HG03095 (cell line): ENCODE measurements around the gene DCBLD1.
A peak's percentile ranks its signal among the peaks of the same experiment; 100 is the strongest.

ENCODE experiments used
- ATAC-seq: cut with Tn5 transposase; IDR thresholded peaks from one replicate; pipeline ENCODE4 v1.9.1; 2021; ENCODE audit warnings: moderate library complexity; ENCODE audit not compliant: unreplicated experiment

DCBLD1 gene

DNA sequence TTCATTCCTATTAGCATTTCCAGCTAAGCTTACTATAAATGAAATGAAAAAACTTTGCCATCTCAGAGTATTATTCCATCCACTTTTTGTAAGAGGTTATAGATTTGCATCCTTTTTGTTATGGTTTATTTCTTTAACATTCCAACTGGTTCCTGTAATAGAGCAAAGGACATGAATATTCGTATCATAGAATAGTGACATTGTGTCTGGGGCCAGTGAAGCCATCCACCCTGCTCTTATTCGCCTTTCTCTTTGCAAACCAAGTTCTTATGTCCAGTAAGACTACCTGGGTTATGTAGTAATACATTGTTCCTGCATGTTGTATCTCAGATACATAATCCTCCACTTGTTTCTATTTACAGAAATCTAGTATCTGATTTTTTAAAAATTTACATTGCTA lies 43.1 kb downstream of the DCBLD1 start:
- ATAC-seq = no peak

DNA sequence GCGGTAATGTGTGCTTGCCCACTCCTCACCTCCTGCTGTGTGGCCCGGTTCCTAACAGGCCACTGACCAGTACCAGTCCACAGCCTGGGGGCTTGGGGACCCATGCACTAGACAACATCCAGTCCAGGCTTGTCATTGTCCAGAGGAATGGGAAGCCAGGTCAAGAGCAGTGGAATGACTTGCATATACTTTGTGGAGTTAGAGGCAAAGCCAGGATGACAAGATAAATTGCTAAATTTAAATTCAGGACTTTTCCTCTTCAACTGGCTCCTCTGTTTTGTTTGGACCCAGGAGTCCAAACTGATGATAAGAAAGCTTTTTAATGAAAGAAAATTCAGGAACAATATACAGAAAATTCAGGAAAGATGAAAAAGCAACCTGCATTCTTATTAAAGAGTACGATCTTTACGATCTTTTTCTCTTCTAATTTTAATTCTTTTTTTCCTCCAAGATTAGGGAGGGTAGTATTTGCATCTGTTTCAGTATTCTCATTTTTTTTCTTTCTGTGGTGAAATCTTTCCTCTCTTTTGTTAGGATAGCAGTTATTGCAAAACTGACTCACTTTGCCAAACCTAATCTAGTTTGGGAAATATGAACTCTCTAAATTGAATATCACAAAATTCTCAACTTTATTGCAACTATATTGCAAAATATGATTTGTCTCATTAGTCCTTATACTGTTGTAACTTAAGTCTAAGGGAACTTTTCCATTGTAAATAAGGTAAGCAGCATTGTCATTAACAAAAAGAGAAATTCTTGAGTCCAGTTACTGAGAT lies 48.2 kb downstream of the DCBLD1 start:
- no peak for ATAC-seq

DNA sequence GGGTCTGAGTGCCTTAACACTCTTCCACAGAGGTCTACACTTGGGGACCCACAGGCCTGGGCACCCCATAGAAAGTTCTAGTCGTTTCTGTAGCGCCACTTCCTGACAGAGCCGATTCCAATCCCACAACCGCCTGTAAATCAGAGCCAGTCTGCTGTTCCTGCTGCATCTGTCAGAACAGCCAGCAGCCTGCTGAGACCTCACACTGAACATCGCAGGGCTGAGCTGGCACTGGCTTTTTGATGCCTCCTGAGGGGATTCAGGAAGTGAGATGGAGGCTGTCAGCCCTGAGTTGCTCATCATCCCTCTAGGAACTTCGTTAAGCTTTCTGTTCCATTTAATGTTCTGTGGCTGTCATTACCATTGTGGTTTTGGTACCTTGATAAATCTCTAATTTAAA lies 48.9 kb downstream of the DCBLD1 start:
- no peak for ATAC-seq

DNA sequence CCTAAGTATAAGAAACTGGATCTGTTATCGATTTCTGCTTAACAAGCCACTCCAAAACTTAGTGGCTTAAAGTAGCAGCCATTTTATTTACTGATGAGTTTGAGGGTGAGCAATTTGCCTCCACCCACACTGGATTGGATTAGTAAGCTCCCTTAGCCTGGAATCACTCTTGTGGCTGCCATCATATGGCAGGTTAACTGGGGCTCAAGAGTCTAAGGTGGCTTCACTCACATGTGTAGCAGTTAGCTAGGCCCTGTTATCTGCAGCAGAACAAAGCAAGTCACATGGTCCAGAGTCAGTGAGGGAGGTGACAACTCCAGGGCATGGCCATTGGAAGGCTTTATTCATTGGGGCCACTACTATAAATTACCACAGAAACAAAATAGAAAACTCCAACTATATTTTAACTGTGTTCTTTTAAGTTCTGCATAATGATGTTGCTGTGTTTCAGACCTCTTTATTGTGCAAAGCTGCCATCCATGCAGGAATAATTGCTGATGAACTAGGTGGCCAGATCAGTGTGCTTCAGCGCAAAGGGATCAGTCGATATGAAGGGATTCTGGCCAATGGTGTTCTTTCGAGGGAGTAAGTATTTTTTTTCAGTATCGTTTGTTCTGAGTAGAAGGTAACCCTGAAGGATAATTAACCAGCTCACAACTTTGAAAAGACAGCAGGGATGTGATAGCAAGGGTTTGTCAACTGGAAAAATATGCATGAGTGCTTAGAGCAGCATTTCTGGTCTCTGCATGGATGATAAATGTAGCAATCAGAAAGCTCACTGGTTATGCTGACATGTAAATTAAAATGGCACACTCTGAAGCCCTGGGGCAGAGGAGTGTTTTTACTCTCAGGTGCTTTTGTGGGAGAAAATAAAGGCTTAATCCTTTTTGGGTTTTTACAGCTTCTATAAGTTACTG lies 49.6 kb downstream of the DCBLD1 start:
- ATAC-seq = no peak

DNA sequence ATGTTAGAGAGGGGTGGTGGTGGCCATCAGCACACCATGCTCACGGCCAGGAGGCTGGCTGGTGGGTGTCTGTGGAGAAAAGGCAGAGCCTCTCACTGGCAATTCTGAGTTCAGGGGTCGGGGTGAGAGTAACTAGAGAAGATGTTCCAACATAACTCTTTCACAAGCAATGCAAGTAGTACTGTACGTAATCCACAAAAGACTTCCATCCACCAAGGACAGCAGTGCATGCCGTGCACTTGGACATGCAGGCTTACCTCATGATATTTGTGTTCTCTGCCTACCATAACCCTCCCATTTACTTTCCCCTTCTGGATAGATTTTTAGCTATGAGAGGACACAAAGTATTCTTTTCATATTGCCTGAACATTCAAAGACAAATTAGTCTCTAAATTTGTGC lies 51.3 kb downstream of the DCBLD1 start:
- ATAC-seq = no peak

DNA sequence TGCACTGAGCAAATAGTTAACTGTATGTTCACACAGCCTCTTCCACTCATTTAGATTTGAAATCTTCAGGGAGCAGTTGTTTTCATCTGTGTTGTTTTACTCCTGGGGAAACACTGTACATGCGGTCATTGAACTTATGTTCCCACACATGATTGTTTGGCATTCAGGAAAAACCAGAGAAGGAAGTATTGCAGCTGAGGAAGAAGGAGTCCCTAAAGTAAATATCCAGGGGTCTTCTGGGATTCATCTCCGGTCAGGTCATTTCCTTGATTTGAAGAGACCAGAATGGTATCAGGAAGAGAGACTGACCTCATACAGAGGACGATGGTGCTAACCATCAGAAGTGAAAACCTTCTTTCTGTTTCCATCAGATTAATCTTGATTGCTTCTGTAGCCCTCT lies 52.5 kb downstream of the DCBLD1 start:
- ATAC-seq = no peak

DNA sequence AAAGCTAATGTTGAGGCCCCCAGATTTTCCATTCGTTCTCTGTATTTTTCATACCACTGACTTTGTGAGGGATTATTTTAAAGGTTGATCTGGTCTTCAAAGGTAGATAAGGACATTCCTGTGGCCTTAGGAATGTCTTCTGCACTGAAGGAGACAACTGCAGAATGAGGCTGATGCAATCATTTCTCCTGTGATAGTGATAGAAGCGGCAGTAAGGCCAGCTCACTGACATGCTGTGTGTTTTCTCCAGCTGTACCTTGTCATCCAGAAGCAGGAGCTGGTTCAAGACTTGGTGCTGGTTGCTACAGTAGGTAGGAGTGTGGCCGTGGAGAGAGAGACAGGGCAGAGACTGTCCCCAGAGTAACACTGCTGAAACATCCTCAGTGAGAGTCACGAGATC lies 53.8 kb downstream of the DCBLD1 start:
- no peak for ATAC-seq

DNA sequence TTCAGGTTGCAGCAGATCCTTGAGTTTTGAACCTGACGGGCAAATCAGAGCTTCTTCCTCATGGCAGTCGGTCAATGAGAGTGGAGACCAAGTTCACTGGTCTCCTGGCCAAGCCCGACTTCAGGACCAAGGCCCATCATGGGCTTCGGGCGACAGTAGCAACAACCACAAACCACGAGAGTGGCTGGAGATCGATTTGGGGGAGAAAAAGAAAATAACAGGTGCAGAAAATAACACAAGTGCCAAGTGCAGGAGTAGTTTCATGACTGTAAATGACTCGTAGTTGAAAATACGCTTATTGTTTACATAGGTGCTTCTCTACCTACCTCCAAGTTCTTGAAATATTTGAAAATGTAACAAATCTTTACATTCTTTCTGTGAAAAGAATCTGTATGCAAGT lies 56.1 kb downstream of the DCBLD1 start:
- ATAC-seq = no peak

DNA sequence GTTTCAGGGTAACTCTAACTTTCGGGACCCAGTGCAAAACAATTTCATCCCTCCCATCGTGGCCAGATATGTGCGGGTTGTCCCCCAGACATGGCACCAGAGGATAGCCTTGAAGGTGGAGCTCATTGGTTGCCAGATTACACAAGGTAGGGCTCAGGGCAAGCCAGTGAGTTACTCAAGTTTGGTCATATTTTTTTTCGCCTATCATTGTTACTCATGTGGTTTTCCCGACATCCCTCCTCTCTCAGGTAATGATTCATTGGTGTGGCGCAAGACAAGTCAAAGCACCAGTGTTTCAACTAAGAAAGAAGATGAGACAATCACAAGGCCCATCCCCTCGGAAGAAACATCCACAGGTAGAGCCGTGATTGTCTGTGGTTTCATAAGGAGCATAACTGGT lies 58.2 kb downstream of the DCBLD1 start:
- ATAC-seq = no peak

DNA sequence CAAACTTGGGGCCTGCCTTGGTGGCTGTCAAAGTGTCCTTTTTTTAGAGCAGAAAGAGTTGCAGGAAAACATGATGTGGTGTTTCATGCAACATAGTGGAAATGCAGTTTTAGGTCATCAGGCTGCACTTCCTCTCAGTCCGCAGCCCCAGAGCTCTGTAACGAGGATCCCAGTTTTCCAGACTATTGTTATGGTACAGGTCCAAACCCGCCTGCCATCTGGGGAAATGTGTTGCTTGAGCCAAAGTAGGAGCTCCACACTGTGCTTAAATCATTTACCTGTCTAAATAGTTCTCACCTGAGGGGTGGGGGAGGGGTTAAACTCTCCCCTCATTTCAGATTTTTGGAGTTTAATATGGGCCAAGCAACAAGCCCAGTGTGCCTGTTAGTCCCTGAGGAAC lies 60.0 kb downstream of the DCBLD1 start:
- no peak for ATAC-seq

DNA sequence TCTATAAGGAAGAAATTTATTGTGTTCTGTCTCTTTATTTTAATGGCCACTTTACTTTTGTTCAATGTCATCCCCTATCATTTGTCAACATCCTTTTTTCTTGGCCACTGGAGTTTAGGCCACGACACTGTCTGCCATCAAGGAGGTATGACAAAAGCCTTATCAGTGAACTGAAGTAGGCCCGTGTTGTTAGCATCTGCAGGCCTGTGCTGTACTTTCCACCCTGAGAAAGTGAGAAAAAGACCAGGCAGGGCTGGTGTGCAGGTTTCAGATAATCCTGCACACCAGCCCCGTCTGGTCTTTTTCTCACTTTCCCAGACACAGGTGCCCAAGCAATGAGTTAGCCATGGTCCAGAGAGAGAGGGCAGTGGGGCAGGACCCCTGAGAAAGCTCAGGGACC lies 62.2 kb downstream of the DCBLD1 start:
- ATAC-seq = no peak

DNA sequence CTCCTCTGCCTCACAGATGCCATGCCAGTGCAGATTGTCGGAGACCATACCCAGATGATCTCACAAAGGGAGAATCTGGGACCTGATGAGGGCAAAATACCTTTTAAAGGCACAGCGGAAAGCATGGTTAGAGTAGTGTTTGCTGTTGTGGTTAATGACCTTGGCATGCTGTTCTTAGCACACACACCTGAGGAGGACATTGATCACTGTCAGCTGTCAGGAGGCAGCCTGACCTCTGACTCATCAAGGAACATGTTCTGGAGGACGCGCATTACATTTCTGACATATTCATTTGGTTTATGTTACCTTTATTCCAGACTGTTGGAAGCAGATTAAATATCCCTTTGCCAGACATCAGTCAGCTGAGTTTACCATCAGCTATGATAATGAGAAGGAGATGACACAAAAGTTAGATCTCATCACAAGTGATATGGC lies 62.7 kb downstream of the DCBLD1 start:
- ATAC-seq = no peak

DNA sequence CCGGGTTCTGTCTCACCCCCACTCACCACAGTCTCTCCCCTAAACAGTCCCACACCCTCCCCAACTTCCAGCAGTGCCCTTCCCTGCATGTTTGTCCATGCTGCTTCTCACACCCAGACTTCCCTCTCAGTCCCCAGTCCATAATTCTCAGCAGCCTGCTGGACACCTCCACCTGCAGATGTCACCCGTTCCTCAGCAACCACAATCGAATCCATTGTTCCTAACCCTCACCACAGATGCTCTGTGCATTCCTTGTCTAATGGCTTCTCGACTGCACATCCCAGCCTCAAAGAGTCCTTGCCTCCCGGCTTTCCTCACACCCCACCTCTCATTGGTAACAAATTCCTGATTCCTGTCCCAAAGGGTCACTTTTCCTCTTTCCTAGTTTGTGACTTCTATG lies 64.2 kb downstream of the DCBLD1 start:
- no peak for ATAC-seq

DNA sequence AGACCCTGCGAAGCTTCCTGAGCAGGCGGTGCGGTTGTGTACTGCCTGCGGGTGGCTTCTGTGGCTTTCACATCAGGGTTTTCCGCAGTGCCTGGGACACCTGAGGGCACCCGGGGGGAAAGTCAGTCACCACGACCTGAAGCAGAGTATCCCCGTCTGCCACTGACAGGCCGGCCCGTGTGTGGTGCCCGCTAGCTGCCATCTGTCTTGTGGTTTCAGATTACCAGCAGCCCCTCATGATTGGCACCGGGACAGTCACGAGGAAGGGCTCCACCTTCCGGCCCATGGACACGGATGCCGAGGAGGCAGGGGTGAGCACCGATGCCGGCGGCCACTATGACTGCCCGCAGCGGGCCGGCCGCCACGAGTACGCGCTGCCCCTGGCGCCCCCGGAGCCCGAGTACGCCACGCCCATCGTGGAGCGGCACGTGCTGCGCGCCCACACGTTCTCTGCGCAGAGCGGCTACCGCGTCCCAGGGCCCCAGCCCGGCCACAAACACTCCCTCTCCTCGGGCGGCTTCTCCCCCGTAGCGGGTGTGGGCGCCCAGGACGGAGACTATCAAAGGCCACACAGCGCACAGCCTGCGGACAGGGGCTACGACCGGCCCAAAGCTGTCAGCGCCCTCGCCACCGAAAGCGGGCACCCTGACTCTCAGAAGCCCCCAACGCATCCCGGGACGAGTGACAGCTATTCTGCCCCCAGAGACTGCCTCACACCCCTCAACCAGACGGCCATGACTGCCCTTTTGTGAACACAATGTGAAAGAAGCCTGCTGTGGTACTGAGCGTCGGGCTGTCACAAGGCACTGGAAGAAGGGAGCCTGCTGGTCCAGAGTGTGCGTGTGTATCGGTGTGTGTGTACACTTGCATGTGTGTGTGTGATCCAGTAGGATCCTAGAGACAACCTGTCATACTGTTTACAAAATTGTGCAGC lies 65.5 kb downstream of the DCBLD1 start:
- peak; percentile 40 for ATAC-seq

DNA sequence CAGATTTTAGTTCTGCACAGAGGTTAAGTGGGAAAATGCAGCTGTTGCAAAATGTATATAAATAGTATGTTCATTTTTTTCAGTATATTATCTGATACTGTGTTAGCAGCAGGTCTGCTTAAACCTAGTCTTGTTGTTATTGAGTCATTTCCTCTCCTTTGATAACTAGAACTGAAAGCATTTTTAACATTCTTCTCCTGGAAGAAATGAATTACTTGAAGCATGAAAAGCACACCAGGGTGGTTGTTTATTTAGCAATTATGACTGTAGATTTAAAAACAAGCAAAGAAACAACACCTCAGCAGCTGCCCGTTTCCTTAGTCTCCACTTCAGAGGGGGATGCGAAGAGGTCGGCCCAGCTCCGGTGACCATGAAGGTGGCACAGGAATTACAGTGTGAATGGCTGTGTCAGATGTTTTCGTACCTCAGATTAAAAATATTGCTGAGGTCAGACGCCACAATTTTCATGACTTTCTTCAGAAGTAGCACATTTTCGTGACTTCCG lies 66.4 kb downstream of the DCBLD1 start:
- ATAC-seq = no peak

DNA sequence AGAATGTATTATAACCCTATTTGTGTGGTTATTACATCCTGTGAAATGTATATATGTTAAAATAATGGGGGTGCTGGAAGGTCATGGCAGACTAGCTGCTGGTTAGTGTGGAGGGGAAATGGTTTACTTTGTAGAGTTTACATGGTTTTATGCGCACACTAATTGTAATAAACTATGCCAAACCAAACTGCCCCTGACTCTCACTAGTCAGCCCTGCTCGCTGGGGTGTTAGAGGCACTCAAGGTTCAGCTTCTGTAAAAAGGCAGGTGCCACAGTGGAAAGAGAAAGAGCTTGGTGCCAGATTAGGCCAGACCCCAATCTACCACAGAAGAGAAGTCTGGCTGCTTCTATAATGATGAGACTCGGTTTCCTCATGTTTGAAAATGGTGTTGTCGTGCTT lies 67.1 kb downstream of the DCBLD1 start:
- ATAC-seq = no peak

DNA sequence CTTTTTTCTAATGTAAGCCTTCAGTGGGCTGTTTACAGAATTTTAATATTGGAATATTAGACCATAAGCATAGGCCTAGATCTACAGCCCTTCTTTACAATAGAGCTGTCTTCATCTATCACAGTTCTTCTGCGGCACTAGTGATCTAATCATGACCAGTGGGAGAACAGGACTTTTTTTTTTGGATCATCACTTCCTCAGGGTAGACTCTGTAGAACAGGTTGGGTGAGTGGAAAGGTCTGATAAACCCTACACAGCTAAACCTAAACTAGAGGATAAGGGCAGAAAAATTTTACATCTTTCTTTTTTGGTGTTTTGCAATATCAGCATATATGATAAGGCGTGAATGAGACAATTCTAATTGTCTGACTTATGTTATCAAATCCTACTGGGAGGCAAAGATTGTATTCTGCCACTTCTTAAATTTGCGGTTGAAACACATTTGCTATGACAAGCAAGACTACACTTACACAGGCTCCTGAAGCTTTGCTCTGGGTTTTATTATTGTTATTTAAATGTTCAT lies 67.7 kb downstream of the DCBLD1 start:
- ATAC-seq = no peak

DNA sequence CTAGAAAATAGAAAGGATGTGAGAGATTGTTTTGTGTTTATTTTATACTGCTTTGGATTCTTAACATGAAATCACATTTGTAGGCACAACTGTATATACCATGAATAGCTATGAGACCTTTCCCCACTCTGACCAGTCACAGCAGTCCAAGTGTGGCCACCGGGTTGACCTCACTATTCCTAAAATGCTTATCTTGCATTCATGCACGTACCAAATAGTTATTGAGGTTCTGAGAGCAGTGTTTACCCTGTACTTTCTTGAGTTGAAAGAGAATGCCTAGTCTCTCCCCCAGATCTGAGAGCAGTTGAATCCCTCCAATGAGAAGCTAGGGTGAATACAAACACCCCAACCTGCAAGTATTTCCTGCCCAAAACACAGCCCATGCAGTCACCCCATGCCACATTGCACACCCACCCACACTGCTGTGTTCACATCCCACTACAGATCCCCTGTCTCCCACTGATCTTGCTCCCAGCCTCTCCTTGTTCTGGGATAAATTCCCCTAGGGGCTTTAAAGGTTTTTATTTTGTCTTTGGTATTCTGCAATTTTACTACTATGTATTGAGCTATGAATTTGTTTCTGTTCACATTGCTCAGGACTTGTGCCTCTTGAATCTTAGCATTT lies 68.3 kb downstream of the DCBLD1 start:
- no peak for ATAC-seq

DNA sequence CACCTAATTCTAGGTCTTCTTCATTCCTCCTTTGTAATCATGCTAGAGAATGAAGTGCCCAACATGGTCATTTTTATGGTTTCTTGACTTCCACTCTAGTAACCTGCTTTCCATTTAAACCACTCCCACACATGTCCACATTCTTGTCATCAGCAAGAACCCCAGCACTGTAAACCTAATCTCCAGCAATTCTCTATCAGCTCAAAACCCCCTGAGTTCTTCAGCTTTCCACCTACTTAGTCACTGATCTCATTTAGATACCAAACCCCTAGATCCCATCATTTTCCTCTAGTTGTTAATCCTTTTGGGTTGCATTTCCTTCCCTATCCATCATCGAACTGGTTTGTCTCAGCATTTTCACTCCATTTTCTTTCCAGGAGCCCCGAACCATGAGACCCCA lies 70.1 kb downstream of the DCBLD1 start:
- ATAC-seq = no peak

DNA sequence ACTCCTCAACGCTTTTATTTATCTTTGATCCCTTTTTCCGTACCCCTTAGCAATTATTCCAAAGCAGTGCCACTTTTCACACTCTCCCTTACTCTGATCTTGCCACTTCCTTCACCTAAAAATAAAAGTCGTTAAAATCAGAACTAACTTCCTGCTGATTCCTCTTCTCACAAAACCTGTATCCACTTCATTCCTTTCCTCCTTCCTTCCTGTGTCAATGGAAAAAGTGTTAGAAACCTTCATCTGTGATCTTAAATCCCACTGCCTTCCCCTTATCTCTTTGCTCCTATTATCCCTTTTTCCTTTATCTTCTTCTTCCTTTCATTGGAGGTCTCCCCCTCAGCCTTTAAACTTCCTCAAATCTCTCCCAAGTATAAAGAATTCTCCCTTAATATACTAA lies 70.7 kb downstream of the DCBLD1 start:
- no peak for ATAC-seq
